ENCODE measurements around the gene STIL.

GRCh38 chr1:47209091-47209490 is 104.9 kb downstream of the STIL start:
- TF ChIP-seq CTCF (conservative IDR thresholded peaks at IDR 0.05 in 1 of 2, IDR thresholded peaks at IDR 0.05 in 1 of 2; ENCODE audit: extremely low read depth in 1 of 2, insufficient read depth in 1 of 2, low read depth in 1 of 2, low read length in 2 of 2) (no peak), EZH2 (IDR thresholded peaks at IDR 0.05; ENCODE audit: borderline replicate concordance, low read length) (no peak)
